IMR-90 (cell line): ENCODE results near the gene METTL8. TPM values are rescaled to one million over a fixed set of nuclear protein-coding genes. Genes with fewer than 3 reads are reported as not detected.

Source experiments
- ATAC-seq: fragments of 200-7000 bp; cut with Tn5 transposase; 2 replicates; pipeline ENCODE4 v1.9.1; 2020; ENCODE audit warnings: low read depth, mild to moderate bottlenecking, moderate library complexity
- BruUV-seq: library from RNA; stranded (reverse); fragments of 400-500 nt; replicated peaks from 2 replicates; lab custom pipeline; 2021; lab: Mats Ljungman, UMichigan
- CTCF ChIA-PET: fragments of 300-600 bp; formaldehyde crosslinking; extraction: SDS; loops from one replicate; lab custom pipeline; 2021; ENCODE audit warnings: antibody characterized with exemption; lab: Yijun Ruan, JAX
- POLR2A ChIA-PET: fragments of 300-600 bp; sonication (Branson Sonifier 250); formaldehyde crosslinking; loops from one replicate; lab custom pipeline; 2022; ENCODE audit warnings: antibody characterized with exemption; ENCODE audit not compliant: unreplicated experiment; lab: Charles Lee
- DNase-seq: peaks from one replicate; pipeline ENCODE4 v3.0.0; 2013
- H2AFZ ChIP-seq: replicated peaks from 2 replicates; pipeline ENCODE3; 2013; ENCODE audit warnings: low read length, mild to moderate bottlenecking; ENCODE audit not compliant: poor library complexity
- H2AK5ac ChIP-seq: 2 replicates; pipeline ENCODE4 v1.6.1; 2013; ENCODE audit warnings: low read depth, low read length, inconsistent platforms
- H2AK9ac ChIP-seq: replicated peaks from 2 replicates; pipeline ENCODE3; 2013; ENCODE audit warnings: mild to moderate bottlenecking, low read depth, low read length, moderate library complexity; ENCODE audit not compliant: poor library complexity
- H2BK120ac ChIP-seq: 2 replicates; pipeline ENCODE4 v1.6.1; 2013; ENCODE audit warnings: low read depth, low read length, inconsistent platforms
- H2BK15ac ChIP-seq: 3 replicates; pipeline ENCODE4 v1.6.1; 2013; ENCODE audit warnings: low read depth, low read length, inconsistent platforms
- H2BK20ac ChIP-seq: 2 replicates; pipeline ENCODE4 v1.6.1; 2013; ENCODE audit warnings: low read depth, mild to moderate bottlenecking, inconsistent platforms, low read length, moderate library complexity
- H2BK5ac ChIP-seq: 2 replicates; pipeline ENCODE4 v1.6.1; 2013; ENCODE audit warnings: mild to moderate bottlenecking, low read depth, low read length, inconsistent platforms; ENCODE audit not compliant: poor library complexity, severe bottlenecking
- H3K14ac ChIP-seq: replicated peaks from 2 replicates; pipeline ENCODE4 v1.6.1; 2013; ENCODE audit warnings: low read depth, low read length, inconsistent platforms
- H3K18ac ChIP-seq: 2 replicates; pipeline ENCODE4 v1.6.1; 2013; ENCODE audit warnings: low read depth, low read length, control low read depth
- H3K23ac ChIP-seq: 2 replicates; pipeline ENCODE4 v1.6.1; 2013; ENCODE audit warnings: low read depth, low read length, inconsistent platforms
- H3K27ac ChIP-seq: 2 replicates; pipeline ENCODE4 v1.5.1; 2013; ENCODE audit warnings: mild to moderate bottlenecking, control low read depth, low read length; ENCODE audit not compliant: insufficient read depth
- H3K27me3 ChIP-seq: 2 replicates; pipeline ENCODE4 v1.6.1; 2013; ENCODE audit warnings: low read length; ENCODE audit not compliant: control insufficient read depth, insufficient read depth
- H3K36me3 ChIP-seq: 2 replicates; pipeline ENCODE4 v1.6.1; 2013; ENCODE audit warnings: low read length, mixed read lengths; ENCODE audit not compliant: control insufficient read depth, insufficient read depth
- H3K4ac ChIP-seq: 2 replicates; pipeline ENCODE4 v1.6.1; 2013; ENCODE audit warnings: low read depth, low read length, inconsistent platforms
- H3K4me1 ChIP-seq: 2 replicates; pipeline ENCODE4 v1.6.1; 2013; ENCODE audit warnings: low read length, mixed read lengths; ENCODE audit not compliant: control insufficient read depth, insufficient read depth
- H3K4me2 ChIP-seq: 2 replicates; pipeline ENCODE4 v1.6.1; 2013; ENCODE audit warnings: low read depth, mild to moderate bottlenecking, control low read depth, low read length, moderate library complexity
- H3K4me3 ChIP-seq: 2 replicates; pipeline ENCODE4 v1.5.1; 2013; ENCODE audit warnings: low read depth, mild to moderate bottlenecking, control low read depth, low read length, moderate library complexity; ENCODE audit not compliant: insufficient read depth
- H3K56ac ChIP-seq: 2 replicates; pipeline ENCODE4 v1.6.1; 2013; ENCODE audit warnings: low read length, inconsistent platforms; ENCODE audit not compliant: insufficient read depth; ENCODE audit errors: extremely low read depth
- H3K79me1 ChIP-seq, 2 experiments: 2 replicates each; pipeline ENCODE4 v1.6.1; 2013; ENCODE audit warnings: low read length in 2 of 2, inconsistent platforms in 1 of 2, low read depth in 1 of 2
- H3K9ac ChIP-seq: 2 replicates; pipeline ENCODE4 v1.6.1; 2013; ENCODE audit warnings: low read depth, low read length, control low read depth
- H3K9me1 ChIP-seq: 2 replicates; pipeline ENCODE4 v1.6.1; 2013; ENCODE audit warnings: low read length, inconsistent platforms; ENCODE audit not compliant: insufficient read depth
- H3K9me3 ChIP-seq: 2 replicates; pipeline ENCODE4 v1.6.1; 2013; ENCODE audit warnings: low read length; ENCODE audit not compliant: control insufficient read depth, insufficient read depth
- H4K20me1 ChIP-seq: 2 replicates; pipeline ENCODE4 v1.6.1; 2013; ENCODE audit warnings: low read length, inconsistent platforms; ENCODE audit not compliant: insufficient read depth
- H4K5ac ChIP-seq: 2 replicates; pipeline ENCODE4 v1.6.1; 2013; ENCODE audit warnings: mild to moderate bottlenecking, low read depth, low read length, control low read depth
- H4K8ac ChIP-seq, 2 experiments: 2 replicates each; pipeline ENCODE4 v1.6.1; 2013; ENCODE audit warnings: low read depth in 2 of 2, low read length in 2 of 2, control low read depth in 1 of 2, inconsistent platforms in 1 of 2
- H4K91ac ChIP-seq: 2 replicates; pipeline ENCODE4 v1.6.1; 2013; ENCODE audit warnings: low read depth, low read length, inconsistent platforms; ENCODE audit not compliant: insufficient read depth
- BHLHE40 ChIP-seq: fragments of 150-350 bp; IDR thresholded peaks from 2 replicates; pipeline ENCODE4 v1.6.1; 2016; ENCODE audit warnings: mild to moderate bottlenecking, low read depth, low read length
- CEBPB ChIP-seq: IDR thresholded peaks from 2 replicates; pipeline ENCODE4 v1.6.1; 2012; ENCODE audit warnings: low read depth, low read length, improper control_type of control experiment
- CHD1 ChIP-seq: IDR thresholded peaks from 2 replicates; pipeline ENCODE4 v1.6.1; 2012; ENCODE audit warnings: low read depth, low read length, improper control_type of control experiment
- MAFK ChIP-seq: IDR thresholded peaks from 2 replicates; pipeline ENCODE4 v1.6.1; 2012; ENCODE audit warnings: low read depth, low read length, improper control_type of control experiment
- MAZ ChIP-seq: IDR thresholded peaks from 2 replicates; pipeline ENCODE4 v1.6.1; 2012; ENCODE audit warnings: low read depth, mild to moderate bottlenecking, low read length, improper control_type of control experiment, moderate library complexity, borderline replicate concordance
- MXI1 ChIP-seq: IDR thresholded peaks from 2 replicates; pipeline ENCODE4 v1.6.1; 2012; ENCODE audit warnings: low read depth, mild to moderate bottlenecking, low read length, moderate library complexity, borderline replicate concordance
- NFE2L2 ChIP-seq: fragments of 150-350 bp; IDR thresholded peaks from 2 replicates; pipeline ENCODE4 v1.6.1; 2016; ENCODE audit warnings: low read depth, mild to moderate bottlenecking, low read length
- POLR2A ChIP-seq: IDR thresholded peaks from 2 replicates; pipeline ENCODE4 v1.6.1; 2012; ENCODE audit warnings: mild to moderate bottlenecking, low read depth, low read length
- RAD21 ChIP-seq: IDR thresholded peaks from 2 replicates; pipeline ENCODE4 v1.6.1; 2012; ENCODE audit warnings: low read length, improper control_type of control experiment
- RCOR1 ChIP-seq: IDR thresholded peaks from 2 replicates; pipeline ENCODE4 v1.6.1; 2012; ENCODE audit warnings: mild to moderate bottlenecking, low read length, improper control_type of control experiment; ENCODE audit not compliant: insufficient replicate concordance
- RFX5 ChIP-seq: IDR thresholded peaks from 2 replicates; pipeline ENCODE4 v1.8.0; 2012; ENCODE audit warnings: low read depth, mild to moderate bottlenecking, low read length, moderate library complexity
- SMC3 ChIP-seq: fragments of 150-350 bp; IDR thresholded peaks from 2 replicates; pipeline ENCODE4 v1.6.1; 2016; ENCODE audit warnings: low read depth, mild to moderate bottlenecking, antibody characterized with exemption, low read length, moderate library complexity
- WGBS, 2 experiments: methylation state at CpG; one replicate each; pipeline versions ENCODE4 v1.1.5 to v1.1.7; 2013; ENCODE audit warnings: missing lambda C conversion rate in 2 of 2; ENCODE audit not compliant: insufficient read length in 1 of 2; ENCODE audit errors: extremely low coverage in 2 of 2; 5-methylcytosine and 5-hydroxymethylcytosine counted together
- dilution Hi-C: fragments of 300-500 bp; cut with HindIII; formaldehyde crosslinking; loops from one replicate; pipeline ENCODE4 v1.14.3; 2018; ENCODE audit warnings: low sequenced_read_pairs; ENCODE audit not compliant: unreplicated experiment
- in situ Hi-C: fragments of 300-500 bp; cut with MboI; formaldehyde crosslinking; loops from 3 replicates; pipeline ENCODE4 v1.14.3; 2019; ENCODE audit warnings: low sequenced_read_pairs, inconsistent platforms, mixed read lengths
- intact Hi-C: fragments of 100-400 bp; cut with micrococcal nuclease; formaldehyde crosslinking; loops from 2 replicates; pipeline ENCODE4 v1.10.0; 2022
- polyA plus RNA-seq, 3 experiments: library from polyadenylated mRNA; depleted of rRNA; stranded (reverse); fragments of >200 nt; gene quantifications; 2 replicates each; pipeline ENCODE4 v1.2.3, GENCODE V29; 2012; ENCODE audit warnings: low replicate concordance in 1 of 3
- total RNA-seq: library from RNA; depleted of rRNA; stranded (reverse); fragments of >200 nt; gene quantifications from 2 replicates; pipeline ENCODE4 v1.2.3, GENCODE V29; 2012
- TF ChIP-seq, protein P1 (sequence below): fragments of 150-350 bp; IDR thresholded peaks from 2 replicates; pipeline ENCODE4 v1.6.1; 2016; ENCODE audit warnings: low read depth, mild to moderate bottlenecking, low read length, moderate library complexity, borderline replicate concordance
- TF ChIP-seq, protein P2 (sequence below): fragments of 150-350 bp; IDR thresholded peaks from 2 replicates; pipeline ENCODE4 v1.6.1; 2017; ENCODE audit warnings: mild to moderate bottlenecking, antibody characterized with exemption, low read length, low read depth

Gene METTL8
- total and polyA plus RNA-seq, 2 of the 4 experiments (the other 2 are of a cell fraction), result 6.9 to 10.6 TPM

GRCh38 chr2:171432206-171432968, 1.4 kb downstream of the METTL8 start:
- intact Hi-C loops (no loop called here), dilution Hi-C loops (no loop called here), in situ Hi-C loops (no loop called here)
- no peaks in the 10 kb centered on the region for H3K27me3 ChIP-seq
- H3K4me3 ChIP-seq, result no peak overlapping the region
- no peak overlapping the region; the same call in 2 of the 3 replicates for H2BK15ac ChIP-seq
- peak overlapping the region; percentile 53; the same call in 1 of the 2 replicates for H3K27ac ChIP-seq
- H3K9me1 ChIP-seq, result peaks cover 7% of the 10 kb centered on the region
- no peaks in the 10 kb centered on the region; the same call in 1 of the 2 replicates for H4K20me1 ChIP-seq
- no peaks in the 10 kb centered on the region for H3K36me3 ChIP-seq
- H3K14ac ChIP-seq, result 0 out of 2 replicates have a peak overlapping the region, but pooled peaks have one; percentile 1
- peaks cover 26 to 41% of the 10 kb centered on the region in 2 experiments for H3K79me1 ChIP-seq
- ChIA-PET CTCF (interaction anchor here (1.1 to 1.9 kb wide), 2 partner anchors 16 to 22 kb away, joined by 3 to 7 read pairs; no protein-coding TSS in a partner anchor), POLR2A (interaction anchor here (0.6 kb wide), 1 partner anchor 354 kb away, joined by 7 read pairs; no protein-coding TSS in a partner anchor)
- H3K23ac ChIP-seq, result 0 out of 2 replicates have a peak overlapping the region, but pooled peaks have one; percentile 3
- no peak overlapping the region for H2BK20ac ChIP-seq
- 0 out of 2 replicates have a peak overlapping the region, but pooled peaks have one; percentile 58 for H3K18ac ChIP-seq
- 0 out of 2 replicates have a peak overlapping the region, but pooled peaks have one; percentile 2 for H3K4ac ChIP-seq
- no peak overlapping the region for H2AFZ ChIP-seq
- H2BK5ac ChIP-seq, result peak overlapping the region; percentile 5
- peak overlapping the region; percentile 55 for H3K4me2 ChIP-seq
- DNase-seq, result peak; percentile 21
- no peak overlapping the region; a peak in 1 of 4 replicates for H4K8ac ChIP-seq
- H3K9me3 ChIP-seq, result no peaks in the 10 kb centered on the region
- no peak for ATAC-seq
- no peak overlapping the region for H3K9ac ChIP-seq
- H3K56ac ChIP-seq, result no peak overlapping the region
- peaks cover 9% of the 10 kb centered on the region for H3K4me1 ChIP-seq
- BruUV-seq, result no TSS peak
- H2BK120ac ChIP-seq, result 0 out of 2 replicates have a peak overlapping the region, but pooled peaks have one; percentile 3
- no CpG with 5 or more reads among the region's 4 CpGs for WGBS, 2 experiments
- no peak overlapping the region for H2AK5ac ChIP-seq
- no peak overlapping the region for H4K91ac ChIP-seq
- H4K5ac ChIP-seq, result 0 out of 2 replicates have a peak overlapping the region, but pooled peaks have one; percentile 32
- no peak overlapping the region for H2AK9ac ChIP-seq
- no peak for TF ChIP-seq MAFK
- no peak for TF ChIP-seq RCOR1
- no peak for TF ChIP-seq MXI1
- no peak for TF ChIP-seq CHD1
- TF ChIP-seq POLR2A, result no peak
- TF ChIP-seq, protein P1, sequence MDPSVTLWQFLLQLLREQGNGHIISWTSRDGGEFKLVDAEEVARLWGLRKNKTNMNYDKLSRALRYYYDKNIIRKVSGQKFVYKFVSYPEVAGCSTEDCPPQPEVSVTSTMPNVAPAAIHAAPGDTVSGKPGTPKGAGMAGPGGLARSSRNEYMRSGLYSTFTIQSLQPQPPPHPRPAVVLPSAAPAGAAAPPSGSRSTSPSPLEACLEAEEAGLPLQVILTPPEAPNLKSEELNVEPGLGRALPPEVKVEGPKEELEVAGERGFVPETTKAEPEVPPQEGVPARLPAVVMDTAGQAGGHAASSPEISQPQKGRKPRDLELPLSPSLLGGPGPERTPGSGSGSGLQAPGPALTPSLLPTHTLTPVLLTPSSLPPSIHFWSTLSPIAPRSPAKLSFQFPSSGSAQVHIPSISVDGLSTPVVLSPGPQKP, result no peak
- no peak for TF ChIP-seq SMC3
- TF ChIP-seq RAD21, result no peak
- no peak for TF ChIP-seq RFX5
- no peak for TF ChIP-seq NFE2L2
- TF ChIP-seq BHLHE40, result no peak
- no peak for TF ChIP-seq CEBPB
- no peak for TF ChIP-seq MAZ
- TF ChIP-seq, protein P2, sequence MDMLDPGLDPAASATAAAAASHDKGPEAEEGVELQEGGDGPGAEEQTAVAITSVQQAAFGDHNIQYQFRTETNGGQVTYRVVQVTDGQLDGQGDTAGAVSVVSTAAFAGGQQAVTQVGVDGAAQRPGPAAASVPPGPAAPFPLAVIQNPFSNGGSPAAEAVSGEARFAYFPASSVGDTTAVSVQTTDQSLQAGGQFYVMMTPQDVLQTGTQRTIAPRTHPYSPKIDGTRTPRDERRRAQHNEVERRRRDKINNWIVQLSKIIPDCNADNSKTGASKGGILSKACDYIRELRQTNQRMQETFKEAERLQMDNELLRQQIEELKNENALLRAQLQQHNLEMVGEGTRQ, result no peak
